ENCODE measurements around the gene C1orf146.

C1orf146 gene

GRCh38 chr1:92188436-92189255, 29.1 kb upstream of the C1orf146 start:
- H2AFZ ChIP-seq: no peak overlapping the region
- H3K9me3 ChIP-seq (ENCODE audit: control insufficient read depth, low read length): no peaks in the 10 kb centered on the region
- no peak overlapping the region for H3K4me3 ChIP-seq (ENCODE audit: low read depth, low read length)
- no peak overlapping the region for H3K4me2 ChIP-seq (ENCODE audit: low read length)
- no peaks in the 10 kb centered on the region for H3K27me3 ChIP-seq (ENCODE audit: control insufficient read depth, insufficient read depth, low read length)
- no peak overlapping the region for H3K27ac ChIP-seq
- H3K36me3 ChIP-seq (ENCODE audit: control insufficient read depth, insufficient read depth, low read length): no peaks in the 10 kb centered on the region
- TF ChIP-seq, protein P1, sequence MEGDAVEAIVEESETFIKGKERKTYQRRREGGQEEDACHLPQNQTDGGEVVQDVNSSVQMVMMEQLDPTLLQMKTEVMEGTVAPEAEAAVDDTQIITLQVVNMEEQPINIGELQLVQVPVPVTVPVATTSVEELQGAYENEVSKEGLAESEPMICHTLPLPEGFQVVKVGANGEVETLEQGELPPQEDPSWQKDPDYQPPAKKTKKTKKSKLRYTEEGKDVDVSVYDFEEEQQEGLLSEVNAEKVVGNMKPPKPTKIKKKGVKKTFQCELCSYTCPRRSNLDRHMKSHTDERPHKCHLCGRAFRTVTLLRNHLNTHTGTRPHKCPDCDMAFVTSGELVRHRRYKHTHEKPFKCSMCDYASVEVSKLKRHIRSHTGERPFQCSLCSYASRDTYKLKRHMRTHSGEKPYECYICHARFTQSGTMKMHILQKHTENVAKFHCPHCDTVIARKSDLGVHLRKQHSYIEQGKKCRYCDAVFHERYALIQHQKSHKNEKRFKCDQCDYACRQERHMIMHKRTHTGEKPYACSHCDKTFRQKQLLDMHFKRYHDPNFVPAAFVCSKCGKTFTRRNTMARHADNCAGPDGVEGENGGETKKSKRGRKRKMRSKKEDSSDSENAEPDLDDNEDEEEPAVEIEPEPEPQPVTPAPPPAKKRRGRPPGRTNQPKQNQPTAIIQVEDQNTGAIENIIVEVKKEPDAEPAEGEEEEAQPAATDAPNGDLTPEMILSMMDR (IDR thresholded peaks at IDR 0.05): no peak
- H3K79me2 ChIP-seq: no peaks in the 10 kb centered on the region
- H3K4me1 ChIP-seq: no peaks in the 10 kb centered on the region
- no peak overlapping the region for H3K9ac ChIP-seq

DNA sequence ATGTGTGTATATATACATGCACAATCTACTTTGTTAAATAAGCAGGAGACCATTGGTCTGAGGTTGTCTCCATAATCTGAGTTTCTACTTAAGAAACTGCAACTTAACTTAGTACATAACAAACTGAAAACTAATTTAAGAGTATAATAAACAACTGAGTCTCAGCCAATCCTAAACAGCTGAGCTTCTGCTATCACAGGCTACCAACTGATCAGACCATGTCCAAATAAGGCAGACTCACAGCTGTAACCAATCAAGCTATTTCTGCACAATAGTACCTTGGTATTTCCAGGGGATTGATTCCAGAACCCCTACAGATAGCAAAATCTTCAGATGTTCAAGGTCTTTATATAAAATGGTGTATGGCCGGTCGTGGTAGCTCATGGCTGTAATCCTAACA, 26.0 kb upstream of the C1orf146 start:
- H3K4me2 ChIP-seq (ENCODE audit: low read length): no peak overlapping the region
- H3K36me3 ChIP-seq (ENCODE audit: control insufficient read depth, insufficient read depth, low read length): no peaks in the 10 kb centered on the region
- H3K79me2 ChIP-seq: no peaks in the 10 kb centered on the region
- no peaks in the 10 kb centered on the region for H3K9me3 ChIP-seq (ENCODE audit: control insufficient read depth, low read length)
- TF ChIP-seq, protein P1 (IDR thresholded peaks at IDR 0.05): no peak
- no peak overlapping the region for H2AFZ ChIP-seq
- H3K4me1 ChIP-seq: no peaks in the 10 kb centered on the region
- H3K27ac ChIP-seq: no peak overlapping the region
- no peak overlapping the region for H3K9ac ChIP-seq
- no peak overlapping the region for H3K4me3 ChIP-seq (ENCODE audit: low read depth, low read length)
- H3K27me3 ChIP-seq (ENCODE audit: control insufficient read depth, insufficient read depth, low read length): no peaks in the 10 kb centered on the region

- H3K27ac ChIP-seq: no peak overlapping the region
- H3K9me3 ChIP-seq (ENCODE audit: control insufficient read depth, low read length): no peaks in the 10 kb centered on the region
- no peak overlapping the region for H3K4me3 ChIP-seq (ENCODE audit: low read depth, low read length)
- H2AFZ ChIP-seq: no peak overlapping the region
- no peaks in the 10 kb centered on the region for H3K79me2 ChIP-seq
- TF ChIP-seq, protein P1 (IDR thresholded peaks at IDR 0.05): no peak
- H3K36me3 ChIP-seq (ENCODE audit: control insufficient read depth, insufficient read depth, low read length): no peaks in the 10 kb centered on the region
- no peak overlapping the region for H3K4me2 ChIP-seq (ENCODE audit: low read length)
- no peak overlapping the region for H3K9ac ChIP-seq
- no peaks in the 10 kb centered on the region for H3K27me3 ChIP-seq (ENCODE audit: control insufficient read depth, insufficient read depth, low read length)
- no peaks in the 10 kb centered on the region for H3K4me1 ChIP-seq
Measured at GRCh38 chr1:92192246-92192645, 25.5 kb upstream of the C1orf146 start.

GRCh38 chr1:92194511-92194910, 23.2 kb upstream of the C1orf146 start:
- Histone ChIP-seq H3K27me3 (ENCODE audit: control insufficient read depth, insufficient read depth, low read length) (no peaks in the 10 kb centered on the region), H3K9me3 (ENCODE audit: control insufficient read depth, low read length) (no peaks in the 10 kb centered on the region), H3K36me3 (ENCODE audit: control insufficient read depth, insufficient read depth, low read length) (no peaks in the 10 kb centered on the region), H3K79me2 (no peaks in the 10 kb centered on the region), H3K4me1 (no peaks in the 10 kb centered on the region), H3K4me2 (ENCODE audit: low read length) (no peak overlapping the region), H2AFZ (no peak overlapping the region), H3K27ac (no peak overlapping the region), H3K9ac (no peak overlapping the region), H3K4me3 (ENCODE audit: low read depth, low read length) (no peak overlapping the region)
- TF ChIP-seq, protein P1 (IDR thresholded peaks at IDR 0.05): no peak

DNA sequence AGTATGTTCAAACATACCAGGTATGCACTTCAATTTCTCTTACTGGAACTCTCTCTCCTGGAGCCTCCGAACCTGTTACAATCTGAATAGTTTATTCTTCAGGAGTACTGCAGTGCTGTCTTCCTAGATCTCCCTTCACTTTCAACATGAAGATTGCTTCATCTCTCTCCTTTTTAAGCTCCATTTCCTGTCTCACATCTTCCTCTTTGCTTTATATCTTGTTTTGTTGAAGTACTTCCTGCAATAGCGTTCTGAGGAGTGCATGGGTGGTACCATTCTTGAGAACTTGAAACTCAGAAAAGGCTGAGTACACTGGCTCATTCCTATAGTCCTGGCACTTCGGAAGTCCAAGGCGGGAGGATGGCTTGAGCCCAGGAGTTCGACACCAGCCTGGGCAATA, 15.7 kb upstream of the C1orf146 start:
- no peak overlapping the region for H2AFZ ChIP-seq
- H3K27ac ChIP-seq: no peak overlapping the region
- H3K9ac ChIP-seq: no peak overlapping the region
- H3K4me3 ChIP-seq (ENCODE audit: low read depth, low read length): no peak overlapping the region
- no peaks in the 10 kb centered on the region for H3K79me2 ChIP-seq
- no peak overlapping the region for H3K4me2 ChIP-seq (ENCODE audit: low read length)
- peaks cover 4% of the 10 kb centered on the region for H3K9me3 ChIP-seq (ENCODE audit: control insufficient read depth, low read length)
- TF ChIP-seq, protein P1 (IDR thresholded peaks at IDR 0.05): no peak
- no peaks in the 10 kb centered on the region for H3K4me1 ChIP-seq
- H3K27me3 ChIP-seq (ENCODE audit: control insufficient read depth, insufficient read depth, low read length): no peaks in the 10 kb centered on the region
- no peaks in the 10 kb centered on the region for H3K36me3 ChIP-seq (ENCODE audit: control insufficient read depth, insufficient read depth, low read length)
